A172 (cell line): ENCODE measurements around the gene KRTAP27-1. TPM values are rescaled to one million over a fixed set of nuclear protein-coding genes. Genes with fewer than 3 reads are reported as not detected.

Experiments used
- DNase-seq: peaks from one replicate; pipeline ENCODE4 v3.0.0-alpha.2; 2015; ENCODE audit warnings: low spot score
- total RNA-seq: library from RNA; depleted of rRNA; stranded (reverse); fragments of >200 nt; shearing (Covaris generic); gene quantifications from 2 replicates; pipeline ENCODE4 v1.2.3, GENCODE V29; 2014; rRNA removed

Gene KRTAP27-1
- total RNA-seq, 1 experiment from 2014 or later: not detected

DNA sequence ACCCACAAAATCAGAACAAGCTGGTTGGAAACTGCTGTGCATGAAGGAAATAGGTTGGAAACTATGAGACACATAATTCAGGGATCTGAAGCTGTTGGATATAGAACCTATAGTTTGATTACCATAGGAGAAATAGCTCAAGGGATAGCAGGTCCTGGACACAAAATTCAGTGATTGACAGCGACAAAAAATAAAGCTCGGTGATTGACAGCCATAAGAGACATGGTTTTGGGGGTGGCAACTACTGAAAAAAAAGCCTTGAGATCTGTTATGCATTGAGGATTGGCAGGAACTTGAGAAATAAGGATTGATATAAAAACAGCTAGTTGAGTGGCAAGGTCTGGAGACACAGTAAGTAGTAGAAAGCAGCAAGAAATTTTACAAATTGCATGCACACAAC is 48.3 kb downstream of the KRTAP27-1 start, which contains the start of gene KRTAP25-1:
TSS of gene KRTAP25-1 (minus strand) at position 300 of the 400 bp plus-strand sequence. CDS start at position 276, 24 bp downstream.
- DNase-seq: no peak

Other genes with a start within 250 kb of the KRTAP27-1 start
- gene CLDN17, start 170.9 kb downstream of the KRTAP27-1 start, total RNA-seq: not detected in 2 replicates
- gene CLDN8, start 121.6 kb downstream of the KRTAP27-1 start, total RNA-seq: not detected in 2 replicates
- not detected in 2 replicates for gene KRTAP24-1, start 54.7 kb downstream of the KRTAP27-1 start, total RNA-seq
- gene KRTAP25-1, start 48.2 kb downstream of the KRTAP27-1 start, total RNA-seq: not detected in 2 replicates
- gene KRTAP26-1, start 17.4 kb downstream of the KRTAP27-1 start, total RNA-seq: not detected in 2 replicates
- not detected in 2 replicates for gene KRTAP23-1, start 10.9 kb upstream of the KRTAP27-1 start, total RNA-seq
- not detected in 2 replicates for gene KRTAP13-2, start 34.6 kb upstream of the KRTAP27-1 start, total RNA-seq
- gene KRTAP13-1, start 58.3 kb upstream of the KRTAP27-1 start, total RNA-seq: not detected in 2 replicates
- gene KRTAP13-3, start 88.2 kb upstream of the KRTAP27-1 start, total RNA-seq: not detected in 2 replicates
- gene KRTAP13-4, start 92.5 kb upstream of the KRTAP27-1 start, total RNA-seq: not detected in 2 replicates
- gene KRTAP15-1, start 102.6 kb upstream of the KRTAP27-1 start, total RNA-seq: not detected in 2 replicates
- gene KRTAP19-1, start 142.7 kb upstream of the KRTAP27-1 start, total RNA-seq: not detected in 2 replicates
- gene KRTAP19-2, start 149.7 kb upstream of the KRTAP27-1 start, total RNA-seq: not detected in 2 replicates
- not detected in 2 replicates for gene KRTAP19-3, start 154.3 kb upstream of the KRTAP27-1 start, total RNA-seq
- not detected in 2 replicates for gene KRTAP19-4, start 159.5 kb upstream of the KRTAP27-1 start, total RNA-seq
- not detected in 2 replicates for gene KRTAP19-5, start 164.4 kb upstream of the KRTAP27-1 start, total RNA-seq
- not detected in 2 replicates for gene KRTAP19-6, start 204.2 kb upstream of the KRTAP27-1 start, total RNA-seq
- not detected in 2 replicates for gene KRTAP19-7, start 223.6 kb upstream of the KRTAP27-1 start, total RNA-seq